A549 (cell line): Measurements from ENCODE around the gene TMEM267.

ENCODE experiments used
- BCL3 ChIP-seq: fragments of >200 bp; sonication (Bioruptor Twin); formaldehyde crosslinking; IDR thresholded peaks from 3 replicates; pipeline ENCODE4 v1.6.1; 2016
- CEBPB ChIP-seq, 2 experiments: fragments of >200 bp in 1 of 2; sonication (Bioruptor Twin) in 1 of 2; formaldehyde crosslinking in 1 of 2; IDR thresholded peaks; 2 replicates each; pipeline ENCODE4 v1.6.1; 2012 to 2016
- CTCF ChIP-seq: fragments of >200 bp; sonication (Bioruptor Twin); formaldehyde crosslinking; IDR thresholded peaks from 3 replicates; pipeline ENCODE4 v1.5.1; 2016
- REST ChIP-seq: fragments of 200-600 bp; sonication (generic); IDR thresholded peaks from 2 replicates; pipeline ENCODE4 v1.6.1; 2016; ENCODE audit warnings: antibody characterized with exemption, mild to moderate bottlenecking, moderate library complexity
- USF2 ChIP-seq: fragments of 450-650 bp; IDR thresholded peaks from 2 replicates; pipeline ENCODE4 v1.6.1; 2014; ENCODE audit warnings: antibody characterized with exemption

- no peak for TF ChIP-seq USF2
- no peak for TF ChIP-seq CEBPB (IDR thresholded peaks at IDR 0.05)
- TF ChIP-seq CTCF: no peak
- TF ChIP-seq BCL3: no peak
- TF ChIP-seq REST: no peak
Measured at GRCh38 chr5:43514025-43514424, 30.4 kb upstream of the TMEM267 start.
